ENCODE measurements around the gene MEF2A.
"Not testable (repeated sequence)": the region's sequence is repeated elsewhere in the genome, so short reads cannot be mapped to it uniquely, and the experiment has no call there.

The MEF2A gene

DNA sequence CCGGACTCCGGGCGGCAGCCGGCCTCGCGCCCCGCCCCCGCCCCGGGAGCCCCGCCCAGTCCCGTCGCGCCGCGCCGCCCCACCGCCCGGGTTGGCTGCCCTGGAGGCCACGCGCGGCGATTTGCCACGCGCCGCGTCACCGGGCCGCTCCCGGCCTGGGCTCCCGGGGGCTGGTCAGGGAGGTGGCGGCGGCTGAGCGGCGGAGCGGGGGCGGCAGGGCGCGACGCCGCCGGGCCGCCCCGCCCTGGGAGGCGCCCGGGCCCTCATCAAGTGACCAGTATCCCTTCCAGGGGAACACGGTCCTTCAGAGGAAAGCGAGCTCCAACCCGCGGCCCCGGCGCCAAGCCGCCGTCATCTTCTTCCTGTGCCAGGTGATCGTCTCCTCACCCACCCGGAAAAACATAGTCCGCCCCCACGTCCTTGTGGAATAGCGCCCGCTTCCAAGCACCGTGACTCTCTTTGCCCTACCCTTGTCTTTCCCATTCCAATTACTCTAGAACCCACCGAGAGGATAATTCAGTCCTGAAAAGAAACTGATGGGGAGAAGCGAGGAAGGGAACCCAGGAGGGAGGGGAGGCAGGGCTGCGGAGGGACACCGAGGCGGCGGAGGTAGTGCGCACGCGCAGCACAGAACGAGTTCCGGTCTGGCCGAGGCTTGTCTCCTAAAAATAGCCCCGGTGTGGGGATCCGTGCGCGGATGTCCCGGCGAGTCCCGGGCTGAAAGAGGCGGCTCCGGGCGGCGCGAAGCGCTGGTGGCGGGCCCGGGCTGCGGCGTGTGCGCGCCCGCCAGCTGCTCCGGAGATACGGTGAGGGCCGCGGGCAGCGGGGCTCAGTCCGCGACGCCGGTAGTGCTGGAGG, at the start of gene MEF2A:
MEF2A (plus strand) TSS at position 686 of the 858 bp plus-strand sequence. CDS start 67,136 bp downstream, outside the sequence.
- peak; percentile 63 for DNase-seq

DNA sequence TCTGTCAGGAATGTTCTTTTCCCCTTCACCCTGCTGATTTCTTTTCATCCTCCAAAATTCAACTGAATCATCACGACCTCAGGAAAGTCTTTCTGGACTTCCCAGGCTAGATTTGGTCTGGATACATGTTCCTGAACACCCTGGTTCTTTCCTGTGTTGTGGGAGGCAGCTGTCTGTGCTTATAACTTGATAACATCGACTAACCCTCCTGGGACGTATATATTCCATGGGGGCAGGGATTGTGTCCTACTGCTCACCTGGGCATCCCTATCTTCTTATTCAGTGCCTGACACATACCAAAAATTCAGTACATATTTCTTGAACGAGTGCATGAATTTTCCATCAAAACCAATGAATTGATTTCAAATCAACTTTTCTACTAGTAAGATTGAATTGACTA, 47.6 kb upstream of the MEF2A start:
- no peak for DNase-seq

DNA sequence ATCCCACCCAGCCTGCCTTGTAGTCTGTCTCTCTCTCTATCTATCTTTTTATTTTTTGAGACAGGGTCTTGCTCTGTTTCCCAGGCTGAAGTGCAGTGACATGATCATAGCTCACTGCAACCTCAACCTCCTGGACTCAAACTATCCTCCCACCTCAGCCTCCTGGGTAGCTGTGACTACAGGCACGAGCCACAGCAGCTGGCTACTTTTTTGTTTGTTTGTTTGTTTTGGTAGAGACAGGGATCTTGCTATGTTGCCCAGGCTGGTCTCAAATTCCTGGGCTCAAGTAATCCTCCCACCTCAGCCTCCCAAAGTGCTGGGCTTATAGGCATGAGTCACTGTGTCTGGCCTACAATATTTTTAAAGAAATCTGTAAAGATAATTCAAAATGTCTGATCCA, 46.4 kb upstream of the MEF2A start:
- DNase-seq: not testable (repeated sequence)

DNA sequence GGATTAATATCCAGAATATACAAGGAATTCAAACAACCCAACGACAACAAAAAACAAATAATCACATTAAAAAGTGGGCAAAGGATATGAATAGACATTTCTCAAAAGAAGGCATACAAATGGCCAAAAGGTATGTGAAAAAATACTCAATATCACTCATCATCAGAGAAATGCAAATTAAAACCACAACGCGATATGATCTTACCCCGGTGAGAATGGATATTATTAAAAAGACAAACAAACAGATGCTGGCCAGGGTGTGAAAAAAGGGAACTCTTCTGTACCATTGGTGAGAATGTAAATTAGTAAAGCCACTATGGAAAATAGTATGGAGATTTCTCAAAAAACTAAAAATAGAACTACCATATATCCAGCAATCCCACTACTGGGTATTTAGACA, 43.5 kb upstream of the MEF2A start:
- DNase-seq: no peak

DNA sequence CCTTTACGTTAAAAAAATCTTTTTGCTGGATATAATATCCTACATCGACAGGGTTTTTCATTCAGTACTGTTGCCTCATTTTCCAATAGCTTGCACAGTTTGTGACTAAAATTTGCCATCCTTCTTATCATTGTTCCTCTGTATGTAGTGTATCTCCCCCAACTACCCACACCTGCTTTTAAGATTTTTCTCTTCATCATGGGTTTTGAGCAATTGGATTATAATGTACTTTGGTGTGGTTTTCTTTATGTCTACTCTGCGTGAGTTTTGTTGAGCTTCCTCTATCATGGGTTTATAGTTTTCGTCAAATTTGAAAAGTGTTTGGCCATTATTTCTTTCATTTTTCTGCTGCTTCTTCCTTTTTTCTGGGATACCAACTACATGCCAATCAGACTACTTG, 39.6 kb upstream of the MEF2A start:
- DNase-seq: no peak

DNA sequence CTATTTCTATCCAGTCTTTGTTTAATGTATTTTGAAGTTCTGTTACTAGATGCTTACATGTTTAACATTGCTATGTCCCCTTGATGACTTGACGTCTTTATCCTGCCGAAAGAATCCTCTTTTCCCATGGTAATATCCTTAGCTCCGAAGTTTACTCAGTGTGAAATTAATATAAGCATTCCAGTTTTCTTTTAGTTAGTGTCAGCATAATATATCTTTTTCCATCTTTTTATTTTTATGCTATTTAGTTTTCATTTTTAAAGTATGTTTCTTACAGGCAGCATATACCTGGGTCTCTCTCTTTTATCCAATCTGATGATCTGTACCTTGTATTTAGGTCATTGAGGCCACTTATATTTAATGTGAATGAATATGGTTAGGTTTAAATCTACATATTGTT, 39.1 kb upstream of the MEF2A start:
- no peak for DNase-seq

DNA sequence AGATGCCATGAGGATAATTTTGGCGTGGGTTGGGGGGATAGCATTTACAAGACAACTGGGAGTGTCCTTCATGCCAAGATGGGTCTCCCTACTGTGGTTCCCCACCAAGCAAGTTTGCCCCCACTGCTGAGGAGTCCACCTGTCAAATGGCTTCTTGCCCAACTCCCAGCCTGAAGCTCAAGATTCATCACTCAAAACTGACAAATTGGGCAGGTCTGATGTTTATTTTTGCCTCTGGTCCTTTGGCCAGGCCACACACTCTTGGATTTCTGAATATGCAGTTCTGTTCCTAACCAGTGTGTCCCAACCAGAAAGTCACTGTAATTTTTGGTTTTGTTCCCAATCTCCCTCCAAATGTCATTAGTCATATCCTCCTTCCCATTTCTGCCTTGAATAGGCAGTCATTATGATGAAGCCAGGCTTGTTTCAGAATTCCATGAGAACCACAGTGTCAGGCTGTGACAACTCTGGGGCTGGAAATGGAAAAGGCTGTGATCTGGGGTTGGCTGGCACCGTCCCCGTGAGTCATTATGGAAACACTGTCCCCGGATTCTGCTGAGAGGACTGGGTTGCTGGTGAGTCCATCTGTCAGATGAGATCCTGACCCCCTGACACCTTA, 29.3 kb upstream of the MEF2A start:
- peak; percentile 11 for DNase-seq

DNA sequence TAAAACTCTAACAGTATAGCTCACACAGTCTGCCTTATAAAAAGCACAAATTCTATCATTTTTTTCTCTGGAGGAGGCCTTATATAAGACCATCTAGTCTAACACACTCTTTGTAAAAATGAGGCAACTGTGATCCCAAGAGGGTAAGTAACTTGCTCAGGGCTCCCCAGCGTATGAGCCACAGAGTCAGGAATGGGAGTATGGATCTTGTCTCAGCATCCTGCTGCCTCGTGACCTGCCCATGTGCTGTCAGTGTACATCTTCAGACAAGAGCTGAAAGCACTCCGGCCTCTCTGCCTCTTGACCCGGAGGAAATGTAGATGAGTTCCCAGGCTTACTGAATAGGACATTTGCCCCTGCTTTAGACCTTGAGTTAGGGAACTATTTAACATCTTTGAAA, 28.4 kb upstream of the MEF2A start:
- DNase-seq: no peak

DNA sequence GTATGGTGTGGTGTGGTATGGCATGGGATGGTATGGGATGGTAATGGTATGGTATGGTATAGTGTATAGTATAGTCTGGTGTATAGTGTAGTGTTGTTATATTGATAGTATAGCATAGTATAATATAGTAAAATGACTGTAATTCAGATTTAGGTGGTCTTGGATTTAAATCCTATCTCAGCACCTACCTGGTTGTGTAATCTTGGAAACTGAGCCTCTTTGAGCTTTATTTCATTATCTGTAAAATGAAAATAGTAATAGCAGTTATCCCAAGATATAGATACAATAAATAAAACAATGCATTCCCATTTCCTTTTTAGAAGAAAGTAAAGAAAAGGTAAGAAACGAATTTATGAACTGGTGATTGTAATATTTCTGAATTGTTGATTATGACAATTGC, 27.5 kb upstream of the MEF2A start:
- no peak for DNase-seq

DNA sequence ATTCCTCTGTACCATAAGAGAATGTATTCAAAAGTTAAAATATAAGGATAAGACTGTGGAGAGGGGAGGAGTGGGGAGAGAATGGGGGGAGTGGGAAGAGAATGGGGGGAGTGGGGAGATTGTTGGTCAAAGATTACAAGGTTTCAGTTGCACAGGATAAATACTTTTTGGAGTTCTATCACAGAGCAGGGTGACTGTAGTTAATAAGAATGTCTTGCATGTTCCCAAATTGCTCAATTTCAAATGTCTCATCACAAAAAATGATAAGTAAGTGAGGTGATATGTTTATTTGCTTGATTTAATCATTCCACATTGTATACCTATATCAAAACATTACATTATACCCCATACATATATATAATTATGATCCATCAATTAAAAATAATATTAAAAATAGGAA, 23.0 kb upstream of the MEF2A start:
- no peak for DNase-seq

DNA sequence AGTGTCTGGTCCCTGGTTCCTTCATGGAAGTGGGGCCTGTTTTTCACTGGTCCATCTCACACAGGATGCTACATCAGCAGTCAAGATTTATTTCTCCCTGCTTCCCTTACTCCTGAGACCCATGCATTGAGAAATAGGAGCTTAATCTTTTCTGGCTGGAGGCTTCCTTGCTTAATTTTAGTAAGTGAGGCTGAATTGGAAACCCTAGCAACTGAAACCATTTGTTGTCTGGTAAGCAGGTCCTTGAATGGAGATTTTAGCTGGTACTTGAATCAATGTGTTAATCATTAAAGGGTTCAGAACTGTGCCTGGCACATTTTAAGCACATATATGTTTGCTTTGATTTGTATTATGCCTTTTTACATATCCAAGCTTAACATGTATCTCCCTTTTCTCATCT, 20.2 kb upstream of the MEF2A start:
- DNase-seq: no peak

DNA sequence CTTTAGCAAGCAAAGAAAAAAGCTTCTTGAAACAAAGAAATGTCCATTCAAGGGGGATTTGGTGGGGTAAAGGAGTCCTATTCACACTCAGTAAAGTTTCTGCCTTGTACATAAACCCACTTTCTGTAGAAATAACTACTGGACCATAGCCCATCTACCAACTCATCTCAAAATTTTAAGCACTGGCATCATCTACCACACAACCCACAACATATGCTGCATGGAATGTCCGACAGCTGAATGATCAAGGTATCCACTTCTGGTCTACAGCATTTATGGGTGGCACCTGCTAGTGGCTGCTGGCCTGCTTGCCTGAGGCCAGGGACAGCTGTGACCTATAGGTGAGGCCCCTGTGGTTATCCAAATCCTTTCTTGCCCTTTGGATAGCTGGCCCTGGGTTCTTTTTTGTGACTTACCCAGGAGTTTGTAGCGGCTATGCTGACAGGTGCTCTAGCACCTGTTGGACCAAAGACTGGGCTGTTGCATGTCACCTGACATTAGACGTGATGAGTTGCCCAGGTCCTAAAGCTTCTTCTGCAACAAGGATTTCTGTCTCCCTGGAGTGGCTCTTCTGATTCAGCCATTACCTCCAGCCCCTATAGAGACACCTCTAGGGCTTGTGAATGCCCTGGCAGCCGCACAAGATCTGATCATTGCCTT, 19.2 kb upstream of the MEF2A start:
- DNase-seq: no peak

DNA sequence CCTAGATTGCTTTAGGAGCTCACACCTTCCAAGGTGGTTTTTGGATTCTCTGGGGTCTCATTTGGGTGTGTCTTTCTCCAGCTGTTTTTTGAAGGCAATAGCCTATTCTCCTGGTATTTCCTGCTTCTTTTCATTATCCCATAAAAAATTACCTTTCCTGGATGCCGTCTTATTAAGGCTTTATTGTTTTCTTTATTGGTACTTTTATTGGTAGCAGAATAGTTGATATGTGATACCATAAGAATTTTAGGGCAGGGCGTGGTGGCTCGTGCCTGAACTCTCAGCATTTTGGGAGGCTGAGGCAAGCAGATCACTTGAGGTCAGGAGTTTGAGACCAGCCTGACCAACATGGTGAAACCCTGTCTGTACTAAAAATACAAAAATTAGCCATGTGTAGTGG, 18.3 kb upstream of the MEF2A start:
- no peak for DNase-seq

DNA sequence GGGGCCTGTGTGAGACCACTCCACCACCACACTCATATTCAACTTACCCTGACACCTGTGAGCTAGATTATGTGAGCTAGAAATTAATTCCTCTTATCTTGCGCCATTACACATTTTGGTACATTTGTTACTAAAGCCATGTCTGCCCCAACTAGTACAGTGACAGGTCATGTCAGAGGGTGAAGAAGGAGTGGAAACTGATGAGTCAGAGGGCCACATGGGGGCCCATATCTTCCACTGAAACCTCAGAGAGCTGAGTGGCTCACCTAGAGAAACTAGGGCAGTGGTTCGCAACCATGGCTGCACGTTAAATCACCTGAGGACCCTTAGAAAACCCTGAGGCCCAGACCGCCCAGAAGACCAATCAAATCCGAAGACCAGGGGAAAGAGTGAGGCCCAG, 15.7 kb upstream of the MEF2A start:
- no peak for DNase-seq

DNA sequence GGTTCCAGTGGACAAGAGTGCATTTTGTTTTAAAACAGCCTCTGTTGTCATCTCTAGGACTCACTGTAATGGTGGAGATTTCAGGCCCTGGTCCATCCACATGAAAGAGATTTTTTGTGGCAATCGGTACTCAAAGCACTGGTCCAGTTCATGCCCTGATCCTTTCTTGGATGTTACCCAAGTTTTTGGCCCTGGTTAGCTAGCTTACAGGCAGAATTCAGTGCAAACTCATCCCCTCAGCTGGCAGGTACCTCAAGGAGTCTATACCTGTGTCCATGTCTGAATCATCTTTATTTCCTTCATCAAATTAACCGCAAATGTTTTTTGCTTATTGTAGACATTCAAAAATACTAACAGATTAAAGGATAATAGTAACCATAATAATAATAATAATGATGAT, 13.7 kb upstream of the MEF2A start:
- no peak for DNase-seq

DNA sequence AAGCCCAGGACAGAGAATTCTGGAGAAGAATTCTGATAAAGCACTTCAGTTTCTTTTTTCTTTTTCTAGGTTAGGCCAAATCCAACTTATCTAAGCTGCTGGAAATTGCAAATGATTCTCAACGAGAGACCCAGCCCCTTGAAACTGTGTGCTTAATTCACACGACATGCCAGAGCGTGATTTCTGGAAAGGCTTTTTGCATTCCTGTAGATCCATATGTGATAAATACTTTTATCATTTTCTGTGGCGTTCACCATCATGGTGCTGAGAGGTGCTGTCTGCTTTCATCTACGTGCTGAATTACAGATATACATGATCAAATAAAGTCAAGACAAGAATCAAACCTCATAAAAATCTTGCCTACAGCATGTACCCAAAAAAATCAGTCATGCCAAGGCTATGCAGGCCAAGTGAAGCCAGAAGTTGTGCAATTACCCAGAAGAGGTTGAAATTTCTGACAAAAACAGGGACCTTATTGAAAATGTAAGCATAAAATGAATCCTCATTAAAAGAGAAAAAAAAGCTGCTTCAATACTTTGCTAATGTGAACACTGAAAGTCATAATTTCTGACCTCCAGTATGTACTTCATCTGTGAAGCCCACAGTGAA, 10.8 kb upstream of the MEF2A start:
- no peak for DNase-seq

DNA sequence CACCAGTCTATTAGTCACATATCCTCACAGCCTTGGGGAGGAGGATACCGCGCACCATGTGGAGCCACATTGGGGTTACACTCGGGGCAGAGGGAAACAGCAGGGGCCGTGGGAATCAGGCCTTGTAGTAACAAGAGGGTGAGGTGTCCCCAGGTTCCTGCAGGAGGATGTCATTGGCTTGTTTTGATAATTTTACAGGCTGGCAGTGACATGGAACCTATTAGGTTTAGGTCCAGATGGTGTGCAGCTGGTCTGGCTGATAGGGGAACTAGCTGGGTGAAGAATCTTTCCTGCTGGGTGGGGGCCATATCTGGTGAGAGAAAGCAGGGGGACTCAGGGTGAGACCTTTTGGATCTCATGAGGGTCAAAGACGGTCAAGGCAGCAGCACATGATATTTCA, 9.8 kb upstream of the MEF2A start:
- DNase-seq: peak; percentile 12

DNA sequence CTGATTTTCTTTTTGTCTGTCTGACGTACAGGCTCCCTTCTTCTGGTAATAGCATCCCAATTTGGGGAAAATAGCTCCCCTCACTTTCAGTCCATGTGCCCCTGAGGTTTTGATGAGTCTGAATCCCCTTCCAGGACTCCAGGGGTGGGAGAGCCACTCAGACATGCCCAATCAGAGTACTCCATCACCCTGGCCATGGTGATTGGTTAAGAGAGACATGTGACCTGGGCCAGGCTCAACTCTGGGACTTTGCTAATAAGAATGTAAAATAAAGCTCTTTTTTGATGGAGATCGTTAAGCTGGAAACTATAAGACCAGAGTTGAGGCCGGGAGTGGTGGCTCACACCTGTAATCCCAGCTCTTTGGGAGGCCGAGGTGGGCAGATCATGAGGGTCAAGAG, 9.2 kb upstream of the MEF2A start:
- no peak for DNase-seq

DNA sequence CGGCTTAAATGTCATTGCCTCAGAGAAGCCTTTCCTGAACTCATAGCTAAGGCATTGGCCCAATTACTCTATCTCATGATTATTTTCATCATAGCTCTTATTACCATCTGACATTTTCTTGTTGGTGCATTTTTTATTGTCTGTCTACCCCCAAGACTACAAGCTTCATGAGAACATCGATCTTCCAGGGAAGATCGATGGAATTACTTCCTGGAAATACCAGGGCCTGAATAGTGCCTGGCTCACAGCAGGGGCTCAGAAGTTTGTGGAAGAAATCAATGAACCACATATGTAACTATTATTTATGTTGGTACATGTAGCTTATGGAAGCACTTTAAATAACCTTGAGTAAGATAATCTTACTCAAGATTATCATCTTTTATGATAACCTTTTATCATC, 7.7 kb upstream of the MEF2A start:
- DNase-seq: no peak

DNA sequence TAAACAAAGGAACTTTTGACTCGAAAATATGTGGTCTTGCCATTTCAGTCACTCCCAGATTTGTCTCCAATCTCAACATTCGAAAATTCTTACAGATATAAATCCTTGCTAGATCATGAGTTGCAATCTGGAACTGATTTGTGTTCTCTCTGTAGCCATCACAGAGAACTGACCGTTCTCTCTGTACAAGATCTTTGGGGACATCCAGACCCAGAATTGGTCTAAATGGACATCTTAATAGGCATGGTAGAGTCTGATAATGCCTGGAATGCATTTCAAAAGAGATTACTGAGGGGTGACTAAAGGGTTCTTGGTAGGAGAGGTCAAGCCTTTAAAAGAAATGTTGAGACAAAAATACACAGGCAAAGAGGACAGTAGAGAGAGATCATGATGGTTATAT, 7.2 kb upstream of the MEF2A start:
- DNase-seq: no peak

DNA sequence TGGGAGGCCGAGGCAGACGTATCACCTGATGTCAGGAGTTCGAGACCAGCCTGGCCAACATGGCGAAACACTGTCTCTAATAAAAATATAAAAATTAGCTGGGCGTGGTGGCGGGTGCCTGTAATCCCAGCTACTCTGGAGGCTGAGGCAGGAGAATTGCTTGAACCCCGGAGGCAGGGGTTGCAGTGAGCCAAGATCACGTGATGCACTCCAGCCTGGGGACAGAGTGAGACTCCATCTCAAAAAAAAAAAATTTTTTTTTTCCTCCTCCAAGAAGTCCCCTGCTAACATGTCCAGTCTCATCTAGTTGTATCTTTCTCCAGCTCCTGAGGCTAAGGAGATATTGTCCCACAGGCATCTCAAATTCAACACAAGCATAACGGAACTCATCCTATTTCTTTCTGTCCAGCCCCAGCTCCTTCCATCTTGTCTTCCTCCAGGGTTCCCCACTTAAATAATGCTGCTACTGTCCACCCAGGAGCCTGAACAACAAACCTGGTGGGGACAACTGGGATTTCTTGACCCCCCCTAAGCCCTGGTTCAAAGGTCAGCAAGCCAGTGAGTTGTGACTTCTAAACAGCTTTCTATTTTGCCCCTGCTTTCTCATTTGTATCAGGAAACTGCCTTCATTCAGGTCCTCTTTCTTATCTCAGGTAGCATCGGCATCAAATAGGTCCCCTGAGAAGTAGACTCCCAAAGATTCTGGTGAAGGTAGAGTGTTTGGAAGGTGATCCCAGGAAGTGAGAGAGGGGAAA, 4.1 kb upstream of the MEF2A start:
- no peak for DNase-seq

DNA sequence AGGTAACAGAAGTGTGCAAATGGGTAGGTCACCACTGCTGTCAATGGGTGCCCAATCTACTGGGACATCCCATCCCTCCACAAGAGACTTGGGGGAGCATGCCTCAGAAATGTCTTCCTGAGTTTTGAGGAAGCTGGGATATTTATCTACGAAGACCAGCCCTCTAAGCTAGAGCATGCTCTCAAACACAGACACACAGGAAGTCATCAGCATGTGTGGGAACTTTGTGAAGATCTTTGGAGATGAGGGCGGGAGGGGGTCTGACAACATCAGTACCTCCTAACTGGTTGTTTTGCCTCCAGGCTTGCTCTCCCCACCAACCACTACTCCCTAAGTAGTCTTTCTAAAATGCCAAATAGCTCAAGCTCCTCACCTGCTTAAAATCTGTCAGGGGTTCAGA, 3.5 kb upstream of the MEF2A start:
- DNase-seq: no peak
